ENCODE results near the gene TRIL. TPM values are rescaled to one million over a fixed set of nuclear protein-coding genes. Genes with fewer than 3 reads are reported as not detected.

Gene TRIL
- total RNA-seq, 2 experiments from 2014 or later = not detected

DNA sequence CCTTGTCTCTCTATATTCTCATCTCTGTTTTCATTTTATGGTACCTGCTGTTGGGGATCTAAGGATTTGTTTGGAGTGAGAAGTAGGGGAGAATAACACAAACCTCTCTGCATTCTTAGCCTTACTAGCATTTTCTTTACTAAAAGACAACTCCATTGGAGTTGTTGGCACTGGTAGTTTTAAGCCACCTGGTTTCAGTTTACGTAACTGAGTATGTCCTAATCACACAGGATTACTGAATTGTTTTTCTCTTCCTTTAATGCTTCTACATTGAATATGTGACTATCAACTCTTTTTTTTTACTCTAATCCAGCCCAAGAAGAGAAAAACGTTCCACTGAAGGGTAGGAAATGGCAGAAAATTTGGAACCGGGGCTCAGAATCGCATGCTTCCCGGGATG is 30.0 kb upstream of the TRIL start:
- ATAC-seq (ENCODE audit: poor library complexity) = no peak
- H3K9me3 Mint-ChIP-seq = no peaks in the 10 kb centered on the region
- Histone ChIP-seq H3K36me3 (ENCODE audit: insufficient read depth, low read length) (no peaks in the 10 kb centered on the region), H3K9me3 (ENCODE audit: control insufficient read depth in 1 of 2, insufficient read depth in 1 of 2, low read length in 2 of 2) (peaks cover 0 to 3% of the 10 kb centered on the region in 2 experiments), H3K4me1 (ENCODE audit: insufficient read depth, low read length) (no peaks in the 10 kb centered on the region), H3K27me3 (ENCODE audit: control insufficient read depth in 1 of 2, insufficient read depth in 2 of 2, low read length in 2 of 2) (peaks cover 0 to 12% of the 10 kb centered on the region in 2 experiments), H3K27ac (ENCODE audit: low read depth in 1 of 2, low read length in 2 of 2) (no peak overlapping the region), H3K4me3 (ENCODE audit: low read length) (no peak overlapping the region)
- TF ChIP-seq, protein P1, sequence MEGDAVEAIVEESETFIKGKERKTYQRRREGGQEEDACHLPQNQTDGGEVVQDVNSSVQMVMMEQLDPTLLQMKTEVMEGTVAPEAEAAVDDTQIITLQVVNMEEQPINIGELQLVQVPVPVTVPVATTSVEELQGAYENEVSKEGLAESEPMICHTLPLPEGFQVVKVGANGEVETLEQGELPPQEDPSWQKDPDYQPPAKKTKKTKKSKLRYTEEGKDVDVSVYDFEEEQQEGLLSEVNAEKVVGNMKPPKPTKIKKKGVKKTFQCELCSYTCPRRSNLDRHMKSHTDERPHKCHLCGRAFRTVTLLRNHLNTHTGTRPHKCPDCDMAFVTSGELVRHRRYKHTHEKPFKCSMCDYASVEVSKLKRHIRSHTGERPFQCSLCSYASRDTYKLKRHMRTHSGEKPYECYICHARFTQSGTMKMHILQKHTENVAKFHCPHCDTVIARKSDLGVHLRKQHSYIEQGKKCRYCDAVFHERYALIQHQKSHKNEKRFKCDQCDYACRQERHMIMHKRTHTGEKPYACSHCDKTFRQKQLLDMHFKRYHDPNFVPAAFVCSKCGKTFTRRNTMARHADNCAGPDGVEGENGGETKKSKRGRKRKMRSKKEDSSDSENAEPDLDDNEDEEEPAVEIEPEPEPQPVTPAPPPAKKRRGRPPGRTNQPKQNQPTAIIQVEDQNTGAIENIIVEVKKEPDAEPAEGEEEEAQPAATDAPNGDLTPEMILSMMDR (IDR thresholded peaks at IDR 0.05) = no peak
- POLR2A ChIA-PET = no interaction called here
- peaks cover 26% of the 10 kb centered on the region for H3K27me3 Mint-ChIP-seq
- intact Hi-C loops (cut with DNase I, micrococcal nuclease) = no loop called here
- no peaks in the 10 kb centered on the region for H3K4me1 Mint-ChIP-seq (ENCODE audit: low read depth)
- no peak for DNase-seq
- no peak overlapping the region for H3K4me3 Mint-ChIP-seq
- CTCF ChIA-PET = no interaction called here
- no peaks in the 10 kb centered on the region for H3K36me3 Mint-ChIP-seq (ENCODE audit: low read depth)
- H3K27ac Mint-ChIP-seq = no peak overlapping the region

DNA sequence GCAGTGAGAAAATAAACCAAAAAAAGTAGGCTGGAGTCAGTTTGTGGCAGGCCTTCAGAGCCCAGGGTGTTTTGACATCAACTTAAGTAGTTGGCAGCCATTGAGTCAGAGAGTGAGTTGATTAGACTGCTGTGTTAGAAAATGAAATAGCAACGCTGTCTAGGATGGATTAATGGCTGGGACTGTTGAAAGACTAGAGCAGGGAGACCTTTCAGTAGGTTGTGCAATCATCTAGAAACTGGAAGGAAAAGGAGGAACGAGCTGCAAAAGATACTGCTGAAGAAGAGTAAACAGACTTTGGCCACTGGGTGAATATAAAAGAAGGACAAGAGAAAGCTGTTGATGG is 28.6 kb upstream of the TRIL start:
- H3K4me1 ChIP-seq (ENCODE audit: insufficient read depth, low read length) = no peaks in the 10 kb centered on the region
- ChIA-PET POLR2A (no interaction called here), CTCF (no interaction called here)
- no peaks in the 10 kb centered on the region for H3K4me1 Mint-ChIP-seq (ENCODE audit: low read depth)
- intact Hi-C loops (cut with DNase I, micrococcal nuclease) = no loop called here
- peaks cover 0 to 12% of the 10 kb centered on the region in 2 experiments for H3K27me3 ChIP-seq (ENCODE audit: control insufficient read depth in 1 of 2, insufficient read depth in 2 of 2, low read length in 2 of 2)
- no peaks in the 10 kb centered on the region for H3K36me3 ChIP-seq (ENCODE audit: insufficient read depth, low read length)
- H3K27ac Mint-ChIP-seq = no peak overlapping the region
- peak in 2 of 14 experiments; percentile 7 to 8 for DNase-seq
- H3K4me3 Mint-ChIP-seq = no peak overlapping the region
- H3K27ac ChIP-seq (ENCODE audit: low read depth in 1 of 2, low read length in 2 of 2) = no peak overlapping the region
- ATAC-seq (ENCODE audit: poor library complexity) = no peak
- peaks cover 0 to 3% of the 10 kb centered on the region in 2 experiments for H3K9me3 ChIP-seq (ENCODE audit: control insufficient read depth in 1 of 2, insufficient read depth in 1 of 2, low read length in 2 of 2)
- H3K9me3 Mint-ChIP-seq = no peaks in the 10 kb centered on the region
- H3K36me3 Mint-ChIP-seq (ENCODE audit: low read depth) = no peaks in the 10 kb centered on the region
- TF ChIP-seq, protein P1 (IDR thresholded peaks at IDR 0.05) = no peak
- H3K4me3 ChIP-seq (ENCODE audit: low read length) = no peak overlapping the region
- H3K27me3 Mint-ChIP-seq = peaks cover 26% of the 10 kb centered on the region

DNA sequence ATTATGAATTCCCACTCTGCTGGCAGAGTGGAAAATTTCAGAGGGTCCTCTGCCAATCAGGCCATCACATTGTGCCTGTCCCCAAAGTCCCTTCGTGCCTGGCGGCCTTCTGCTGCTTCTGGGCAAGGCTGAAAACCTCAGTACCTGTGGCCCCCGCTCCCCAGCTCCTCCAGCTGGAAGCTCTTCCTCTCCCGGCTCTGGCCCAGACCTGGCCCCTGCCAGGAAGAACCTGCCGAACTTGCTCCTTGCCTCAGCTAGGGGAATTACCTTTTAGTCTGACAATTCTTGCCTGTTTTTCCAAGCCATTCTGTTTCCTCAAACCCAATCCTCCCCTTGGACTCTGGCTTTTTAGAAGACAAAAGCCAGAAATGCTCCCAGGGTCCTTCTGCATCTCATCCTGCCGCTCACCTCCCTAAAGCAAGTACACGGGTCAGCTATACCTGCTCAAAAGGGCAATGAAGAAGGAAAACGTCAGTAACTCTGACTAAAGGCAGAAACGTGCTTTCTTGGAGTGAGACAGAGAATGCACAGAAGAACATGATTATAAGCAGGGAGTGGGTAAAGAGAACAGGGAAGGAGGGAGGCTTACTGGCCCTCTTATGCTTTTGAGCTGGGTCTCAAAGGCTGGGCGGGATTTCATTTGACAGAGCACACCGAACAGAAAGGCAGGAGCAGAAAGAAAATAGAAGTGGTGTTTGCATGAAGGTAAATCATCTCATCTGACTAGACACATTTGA is 28.1 kb upstream of the TRIL start:
- Mint-ChIP-seq H3K4me3 (no peak overlapping the region), H3K4me1 (ENCODE audit: low read depth) (no peaks in the 10 kb centered on the region), H3K27me3 (peaks cover 26% of the 10 kb centered on the region), H3K27ac (no peak overlapping the region), H3K36me3 (ENCODE audit: low read depth) (no peaks in the 10 kb centered on the region), H3K9me3 (no peaks in the 10 kb centered on the region)
- ATAC-seq (ENCODE audit: poor library complexity) (no peak), DNase-seq (no peak)
- Histone ChIP-seq H3K4me1 (ENCODE audit: insufficient read depth, low read length) (no peaks in the 10 kb centered on the region), H3K27ac (ENCODE audit: low read depth in 1 of 2, low read length in 2 of 2) (no peak overlapping the region), H3K27me3 (ENCODE audit: control insufficient read depth in 1 of 2, insufficient read depth in 2 of 2, low read length in 2 of 2) (peaks cover 0 to 12% of the 10 kb centered on the region in 2 experiments), H3K36me3 (ENCODE audit: insufficient read depth, low read length) (no peaks in the 10 kb centered on the region), H3K9me3 (ENCODE audit: control insufficient read depth in 1 of 2, insufficient read depth in 1 of 2, low read length in 2 of 2) (peaks cover 0 to 3% of the 10 kb centered on the region in 2 experiments), H3K4me3 (ENCODE audit: low read length) (no peak overlapping the region)
- TF ChIP-seq, protein P1 (IDR thresholded peaks at IDR 0.05) = no peak
- POLR2A ChIA-PET = no interaction called here
- intact Hi-C loops (cut with DNase I, micrococcal nuclease) = no loop called here
- CTCF ChIA-PET = no interaction called here
